ENCODE results near the gene RCOR1.
"Not testable (repeated sequence)": the region's sequence is repeated elsewhere in the genome, so short reads cannot be mapped to it uniquely, and the experiment has no call there.

The RCOR1 gene

DNA sequence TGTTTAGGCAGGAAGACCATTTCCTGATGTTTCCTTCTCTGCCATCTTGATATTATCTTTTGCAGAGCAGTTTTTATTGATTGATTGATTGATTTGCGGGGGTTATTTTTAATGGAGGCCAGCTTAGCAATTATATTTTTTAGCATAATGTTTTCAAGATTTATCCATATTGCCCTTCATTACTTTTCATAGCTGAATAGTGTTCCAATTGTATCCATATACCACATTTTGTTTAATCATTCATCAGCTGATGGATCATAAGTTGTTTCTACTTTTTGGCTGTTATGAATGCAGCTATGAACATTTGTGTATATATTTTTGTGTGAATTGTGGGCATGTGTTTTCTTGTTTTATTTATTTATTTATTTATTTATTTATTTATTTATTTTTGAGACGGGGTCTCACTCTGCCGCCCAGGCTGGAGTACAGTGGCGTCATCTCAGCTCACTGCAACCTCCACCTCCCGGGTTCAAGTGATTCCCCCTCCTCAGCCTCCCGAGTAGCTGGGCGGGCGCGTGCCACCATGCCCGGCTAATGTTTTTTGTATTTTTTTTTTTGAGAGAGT lies 20.9 kb upstream of the RCOR1 start:
- no peak for DNase-seq

DNA sequence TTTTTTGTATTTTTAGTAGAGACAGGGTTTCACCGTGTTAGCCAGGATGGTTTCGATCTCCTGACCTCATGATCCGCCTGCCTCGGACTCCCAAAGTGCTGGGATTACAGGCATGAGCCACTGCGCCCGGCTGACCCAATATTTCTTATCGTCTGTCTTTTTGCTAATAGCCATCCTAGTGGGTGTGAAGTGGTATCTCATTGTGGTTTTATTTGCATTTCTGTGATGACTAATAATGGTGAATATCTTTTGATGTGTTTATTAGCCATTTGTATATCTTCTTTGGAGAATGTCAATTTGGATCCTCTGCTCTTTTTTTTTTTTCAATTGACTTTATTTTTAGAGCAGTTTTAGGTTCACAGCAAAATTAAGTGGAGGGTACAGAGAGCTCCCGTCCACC lies 19.3 kb upstream of the RCOR1 start:
- DNase-seq: not testable (repeated sequence)

DNA sequence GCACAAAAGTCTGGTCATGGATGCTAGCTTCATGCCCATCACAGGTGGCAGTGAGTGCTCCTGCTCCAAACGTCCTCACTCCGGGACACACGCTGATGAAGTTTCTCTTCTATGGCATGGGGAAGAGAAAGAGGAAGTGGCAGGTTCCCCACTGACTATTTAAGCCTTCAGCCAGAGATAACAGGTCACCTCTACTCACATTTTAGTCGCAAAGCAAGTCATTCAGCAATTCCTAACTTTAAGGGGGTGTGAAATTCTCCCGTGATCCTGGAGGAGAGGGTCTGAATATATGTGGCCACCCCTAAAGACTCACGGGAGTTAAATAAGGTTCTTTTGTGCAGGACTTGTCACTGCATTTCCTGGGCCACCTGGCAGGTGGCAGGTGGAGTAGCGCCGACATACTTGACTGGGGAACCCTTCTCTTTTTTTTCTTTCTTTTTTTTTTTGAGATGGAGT lies 18.8 kb upstream of the RCOR1 start:
- no peak for DNase-seq

DNA sequence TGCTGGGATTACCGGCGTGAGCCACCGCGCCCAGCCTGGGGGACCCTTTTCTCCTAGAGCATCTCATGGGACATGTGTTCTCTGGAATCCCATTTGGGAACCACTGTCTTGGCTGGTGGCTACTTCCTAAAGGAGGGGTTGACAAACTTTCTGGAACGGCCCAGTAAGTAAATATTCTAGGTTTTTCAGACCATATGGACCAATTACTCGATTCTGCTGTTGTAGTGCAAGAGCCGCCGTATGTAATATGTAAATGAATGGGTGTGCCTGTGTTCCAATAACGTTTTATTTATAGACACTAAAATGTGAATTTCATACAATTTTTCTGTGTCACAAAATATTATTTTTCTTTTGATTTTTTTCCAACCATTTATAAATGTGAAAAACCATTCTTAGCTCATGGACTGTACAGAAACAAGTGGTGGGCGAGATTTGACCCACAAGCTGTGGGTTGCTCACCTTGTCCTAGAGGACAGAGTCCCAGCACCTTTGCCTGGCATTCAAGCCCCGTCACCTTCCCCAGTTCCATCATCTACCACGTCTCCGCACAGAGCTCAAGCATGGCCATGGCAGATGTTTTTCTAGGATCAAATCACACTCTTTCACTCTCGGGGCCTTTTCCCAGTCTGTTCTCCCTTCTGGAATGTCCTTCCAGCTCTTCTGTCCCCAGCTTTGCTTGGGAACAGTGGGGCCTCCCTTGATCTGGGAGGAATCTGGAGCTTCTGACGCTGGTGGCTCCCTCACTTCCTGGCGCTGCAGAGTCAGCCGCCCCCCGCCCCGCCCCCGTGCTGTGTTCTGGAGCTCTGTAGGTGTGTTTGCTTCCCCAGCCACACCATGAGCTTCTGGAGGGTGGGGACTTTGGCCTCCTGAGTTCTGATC lies 17.9 kb upstream of the RCOR1 start:
- peak; percentile 92 for DNase-seq

DNA sequence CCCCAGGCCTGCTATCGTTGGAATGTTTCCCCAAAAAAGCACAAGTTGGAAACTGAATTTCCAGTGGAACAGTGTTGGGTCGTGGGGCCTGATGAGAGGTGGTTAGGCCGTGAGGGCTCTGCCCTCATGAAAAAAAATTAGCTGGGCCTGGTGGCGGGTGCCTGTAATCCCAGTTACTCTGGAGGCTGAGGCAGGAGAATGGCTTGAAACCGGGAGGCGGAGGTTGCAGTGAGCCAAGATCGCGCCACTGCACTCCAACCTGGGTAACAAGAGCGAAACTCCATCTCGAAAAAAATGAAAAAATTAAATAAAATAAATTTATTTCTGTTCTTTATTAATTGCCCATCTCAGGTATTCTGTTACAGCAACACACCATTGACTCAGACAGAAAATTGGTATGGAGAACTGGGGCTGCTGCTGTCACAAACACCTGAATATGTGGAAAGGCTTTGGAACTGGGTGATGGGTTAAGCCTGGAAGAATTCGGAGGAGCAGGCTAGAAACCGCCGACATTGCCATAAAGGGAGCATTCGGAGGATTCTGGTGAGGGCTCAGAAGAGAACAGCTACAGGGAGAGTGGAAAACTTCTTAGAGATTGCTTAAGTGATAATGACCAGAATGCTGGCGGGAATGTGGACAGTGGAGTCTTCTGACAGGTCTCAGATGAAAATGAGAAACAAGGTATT lies 17.1 kb upstream of the RCOR1 start:
- DNase-seq: peak; percentile 91

DNA sequence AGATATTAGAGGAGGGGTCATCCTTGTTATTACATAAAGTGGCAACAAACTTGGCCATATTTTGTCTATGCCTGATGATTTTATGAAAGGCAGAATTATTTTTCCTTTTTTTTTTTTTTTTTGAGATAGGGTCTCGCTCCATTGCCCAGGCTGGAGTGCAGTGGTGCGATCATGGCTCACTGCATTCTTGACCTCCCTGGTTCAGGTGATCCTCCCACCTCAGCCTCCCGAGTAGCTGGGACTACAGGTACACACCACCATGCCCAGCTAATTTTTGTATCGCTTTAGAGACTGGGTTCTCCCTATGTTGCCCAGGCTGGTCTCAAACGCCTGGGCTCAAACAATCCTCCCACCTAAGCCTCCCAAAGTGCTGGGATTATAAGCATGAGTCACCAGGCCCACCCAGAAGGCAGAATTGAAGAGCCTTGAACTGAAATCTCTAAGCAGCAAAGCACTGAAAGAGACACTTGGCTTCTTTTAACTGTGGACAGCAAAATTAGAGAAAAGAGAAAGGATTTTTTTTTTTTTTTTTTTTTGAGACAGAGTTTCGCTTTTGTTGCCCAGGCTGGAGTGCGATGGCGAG lies 16.5 kb upstream of the RCOR1 start:
- not testable (repeated sequence) for DNase-seq

DNA sequence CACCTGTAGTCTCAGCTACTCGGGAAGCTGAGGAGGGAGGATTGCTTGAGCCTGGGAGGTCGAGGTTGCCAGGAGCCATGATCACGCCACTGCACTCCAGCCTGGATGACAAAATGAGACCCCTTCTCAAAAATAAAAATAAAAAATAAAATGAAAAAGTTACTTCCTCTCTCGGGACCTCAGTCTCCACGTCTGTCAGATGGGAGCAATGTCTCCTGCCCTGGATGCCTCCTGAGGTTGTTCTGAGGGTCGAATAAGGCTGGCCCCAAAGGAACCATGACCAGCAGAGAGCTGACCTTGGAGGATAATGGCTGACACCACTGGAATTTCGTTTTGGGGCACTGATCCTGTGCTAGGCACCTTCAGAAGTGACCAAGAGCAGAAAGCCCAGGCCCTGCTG lies 13.6 kb upstream of the RCOR1 start:
- DNase-seq: no peak

DNA sequence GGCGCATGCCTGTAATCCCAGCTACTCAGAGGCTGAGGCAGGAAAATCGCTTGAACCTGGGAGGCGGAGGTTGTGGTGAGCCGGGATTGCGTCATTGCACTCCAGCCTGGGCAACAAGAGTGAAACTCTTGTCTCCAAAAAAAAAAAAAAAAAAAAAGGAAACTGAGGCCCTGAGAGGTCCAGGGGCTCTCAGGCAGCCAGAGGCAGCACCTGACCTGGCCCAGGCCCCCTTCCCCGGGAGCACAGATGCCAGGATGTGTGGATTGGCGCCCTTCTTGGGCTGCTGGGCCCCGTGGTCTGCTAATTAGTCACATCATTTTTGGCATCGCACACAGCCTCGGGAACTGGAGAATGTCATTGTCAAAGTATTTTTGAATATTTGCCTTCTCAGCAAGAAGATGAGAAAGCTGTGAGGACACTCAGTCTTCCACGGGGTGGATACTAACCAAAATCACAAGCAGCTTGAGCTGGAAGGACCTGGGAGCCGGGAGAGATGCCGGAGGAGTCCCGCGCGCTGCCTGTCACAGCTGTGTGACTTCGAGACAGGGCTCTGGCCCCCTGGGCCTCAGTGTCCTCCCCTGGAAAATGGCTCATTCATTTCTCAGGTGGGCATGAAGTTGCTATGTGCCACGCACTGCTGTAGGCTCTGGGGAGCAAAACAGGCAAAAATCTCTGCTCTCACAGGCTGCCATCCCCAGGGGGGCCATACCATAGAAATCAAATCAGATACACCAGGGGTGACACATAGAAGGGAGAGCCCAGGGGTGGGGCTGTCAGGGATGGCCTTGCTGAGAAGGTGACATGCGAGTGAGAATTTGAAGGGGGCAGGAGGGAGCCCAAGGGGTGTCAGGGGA lies 12.5 kb upstream of the RCOR1 start:
- DNase-seq: peak; percentile 60

DNA sequence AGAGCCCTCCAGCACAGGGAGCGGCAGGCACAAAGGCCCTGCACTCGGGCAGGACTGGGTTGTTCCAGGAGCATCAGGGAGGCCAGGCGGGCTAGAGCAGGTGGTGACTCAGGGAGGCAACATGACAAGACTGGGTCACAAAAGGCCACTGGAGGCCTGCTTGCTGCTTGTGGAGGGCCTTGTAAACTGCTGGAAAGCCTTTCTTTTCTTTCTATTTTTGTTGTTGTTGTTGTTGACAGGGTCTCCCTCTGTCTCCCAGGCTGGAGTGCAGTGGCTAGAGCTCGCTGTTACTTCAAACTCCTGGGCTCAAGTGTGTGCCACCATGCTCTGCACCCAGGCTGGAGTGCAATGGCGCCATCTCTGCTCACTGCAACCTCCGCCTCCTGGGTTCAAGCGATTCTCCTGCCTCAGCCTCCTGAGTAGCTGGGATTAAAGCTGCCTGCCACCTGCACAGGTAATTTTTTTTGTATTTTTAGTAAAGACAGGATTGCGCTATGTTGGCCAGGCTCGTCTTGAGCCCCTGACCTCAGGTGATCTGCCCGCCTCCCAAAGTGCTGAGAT lies 11.8 kb upstream of the RCOR1 start:
- peak; percentile 81 for DNase-seq

DNA sequence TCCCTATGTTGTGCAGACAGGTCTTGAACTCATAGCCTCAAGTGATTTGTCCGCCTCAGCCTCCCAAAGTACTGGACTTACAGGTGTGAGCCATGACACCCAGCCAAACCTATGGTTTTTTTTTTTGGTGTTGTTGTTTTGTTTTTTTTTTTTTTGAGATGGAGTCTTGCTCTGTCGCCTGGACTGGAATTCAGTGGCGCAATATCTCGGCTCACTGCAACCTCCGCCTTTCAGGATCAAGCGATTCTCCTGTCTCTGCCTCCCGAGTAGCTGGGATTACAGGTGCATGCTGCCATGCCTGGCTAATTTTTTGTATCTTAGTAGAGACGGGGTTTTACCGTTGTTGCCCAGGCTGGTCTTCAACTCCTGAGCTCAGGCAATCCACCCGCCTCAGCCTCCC lies 11.3 kb upstream of the RCOR1 start:
- no peak for DNase-seq

DNA sequence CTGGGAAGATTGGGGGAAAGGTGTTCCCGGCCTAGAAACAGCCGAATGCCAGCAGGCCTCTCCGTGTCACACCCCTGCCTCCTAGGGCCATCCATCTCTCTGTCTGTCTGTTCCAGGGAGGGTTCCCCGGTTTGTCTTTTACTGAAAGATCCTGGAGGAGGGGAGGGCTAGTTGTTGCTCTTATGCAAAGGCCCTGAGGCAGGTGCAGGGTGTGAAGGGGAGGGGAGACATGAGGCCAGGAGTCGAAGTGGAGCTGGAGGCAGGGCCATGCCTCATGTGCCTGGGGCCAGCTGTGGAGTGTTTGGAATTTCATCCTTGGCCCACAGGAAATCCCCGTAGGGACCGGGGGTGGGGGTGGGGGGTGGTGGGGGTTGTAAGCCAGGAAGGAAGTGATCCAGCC lies 8.7 kb upstream of the RCOR1 start:
- peak; percentile 93 for DNase-seq

DNA sequence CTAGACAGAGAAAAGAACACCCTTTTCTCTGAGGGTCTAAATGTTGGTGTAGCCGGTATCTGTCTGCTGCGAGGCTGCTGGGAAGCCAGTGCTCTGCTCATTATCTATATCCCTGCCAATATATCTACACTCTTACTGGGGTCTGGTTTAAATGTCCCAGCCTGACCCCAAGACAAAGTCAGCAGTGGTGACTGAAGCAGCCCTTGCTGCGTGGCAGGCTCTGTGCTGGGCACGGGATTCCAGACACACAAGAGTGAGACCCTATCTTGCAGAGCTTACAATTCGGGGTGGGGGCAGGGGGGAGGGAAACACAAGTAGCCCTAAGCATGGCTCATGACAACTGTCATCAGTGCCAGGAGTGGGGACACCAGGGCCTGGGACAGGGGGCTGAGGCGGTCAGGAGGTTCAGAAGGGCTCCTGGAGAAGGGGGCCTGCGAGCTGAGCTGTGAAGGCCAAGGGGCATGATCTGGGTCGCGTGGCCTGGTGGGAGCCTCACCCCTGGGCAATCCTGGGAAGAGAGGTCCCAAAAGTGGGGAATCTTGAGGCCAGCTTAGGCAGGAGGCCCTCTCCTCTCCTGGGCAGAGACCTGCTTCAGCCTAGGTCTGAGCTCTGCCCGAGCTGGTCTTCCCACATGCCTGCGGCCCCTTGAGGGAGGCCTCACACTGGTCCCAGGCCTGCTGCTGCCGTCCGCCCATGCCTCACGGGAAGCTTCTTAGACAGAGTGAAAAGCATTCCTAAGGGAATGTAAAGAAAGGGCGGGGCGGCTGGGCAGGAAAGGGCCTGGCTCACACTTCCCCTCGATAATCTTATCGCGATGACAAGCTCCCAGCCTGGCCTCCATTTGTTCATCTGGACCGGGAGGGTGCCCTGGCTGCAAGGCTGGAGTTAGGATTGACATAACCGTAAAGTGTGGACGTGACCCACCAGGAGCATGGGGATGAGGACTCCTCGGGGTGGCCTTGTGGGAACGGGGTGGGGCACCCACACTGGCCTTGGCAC lies 7.3 kb upstream of the RCOR1 start:
- peak; percentile 98 for DNase-seq

DNA sequence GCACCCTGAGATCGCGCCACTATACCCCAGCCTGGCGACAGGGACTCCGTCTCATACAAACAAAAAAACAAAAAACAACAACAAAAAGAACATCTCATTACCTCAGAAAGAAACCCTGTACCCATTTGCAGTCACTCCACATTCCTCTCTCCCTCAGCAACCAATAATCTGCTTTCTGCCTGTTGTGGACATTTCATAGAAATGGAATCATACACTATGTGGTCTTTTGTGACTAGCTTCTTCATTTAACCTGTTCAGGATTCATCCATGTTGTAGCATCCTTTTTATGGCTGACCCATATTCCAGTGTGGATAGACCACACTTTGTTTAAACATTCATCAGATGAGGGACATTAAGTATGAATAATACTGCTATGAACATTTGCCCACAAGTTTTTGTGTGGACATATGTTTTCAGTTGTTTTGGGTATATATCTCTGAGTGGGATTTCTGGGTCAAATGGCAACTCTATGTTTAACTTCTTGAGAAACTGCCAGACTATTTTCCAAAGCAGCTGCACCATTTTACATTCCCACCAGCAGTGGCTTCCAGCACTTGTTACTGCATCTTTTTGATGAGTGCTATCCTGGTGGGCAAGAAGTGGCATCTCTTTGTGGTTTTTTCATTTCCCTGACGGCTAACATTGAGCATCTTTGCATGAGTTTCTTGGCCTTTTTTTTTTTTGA lies 5.9 kb upstream of the RCOR1 start:
- no peak for DNase-seq

DNA sequence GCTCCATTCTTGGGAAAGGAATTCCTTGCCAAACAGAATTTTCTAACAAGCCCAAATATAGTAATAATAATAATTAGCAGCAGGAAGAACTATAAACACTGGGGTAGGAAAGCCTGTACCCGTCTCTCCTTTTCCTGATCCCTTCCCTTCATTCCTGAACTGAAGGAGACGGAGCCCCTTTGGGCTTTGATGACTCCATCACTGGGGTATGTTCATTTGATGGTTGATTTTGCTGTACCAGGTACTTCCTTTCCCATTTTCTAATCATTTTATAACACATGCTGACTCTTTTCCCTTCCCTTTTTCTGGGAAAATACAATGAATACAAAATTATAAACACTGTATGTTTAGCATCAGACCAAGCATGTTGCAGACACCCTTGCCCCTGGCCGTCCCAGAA lies 3.6 kb upstream of the RCOR1 start:
- DNase-seq: no peak

DNA sequence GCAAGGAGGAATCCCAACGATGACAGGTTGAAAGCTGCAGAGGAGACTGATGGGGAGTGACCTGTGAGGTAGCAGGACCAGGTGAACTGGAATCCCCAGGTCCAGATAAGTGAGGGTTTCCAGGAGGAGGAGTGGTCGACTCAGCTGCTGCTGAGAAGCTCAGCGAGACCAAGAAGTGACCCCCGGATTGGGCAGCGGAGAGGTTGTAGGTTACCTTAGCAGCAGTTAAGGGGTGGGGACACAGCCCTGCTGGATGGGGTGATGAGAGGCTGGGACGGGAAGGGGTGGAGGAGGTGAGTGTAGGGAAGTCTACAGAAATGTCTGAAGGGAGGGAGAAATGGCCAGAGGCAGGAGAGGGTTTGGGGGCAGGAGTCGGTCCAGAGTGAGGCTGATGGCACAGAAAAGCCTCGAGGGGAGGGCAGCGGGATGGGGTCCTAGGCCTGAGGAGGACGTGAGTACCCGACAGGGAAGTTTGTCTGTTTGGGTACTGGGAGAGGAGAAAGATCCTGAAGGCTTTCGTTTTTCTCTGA lies 2.6 kb upstream of the RCOR1 start:
- peak; percentile 86 for DNase-seq

DNA sequence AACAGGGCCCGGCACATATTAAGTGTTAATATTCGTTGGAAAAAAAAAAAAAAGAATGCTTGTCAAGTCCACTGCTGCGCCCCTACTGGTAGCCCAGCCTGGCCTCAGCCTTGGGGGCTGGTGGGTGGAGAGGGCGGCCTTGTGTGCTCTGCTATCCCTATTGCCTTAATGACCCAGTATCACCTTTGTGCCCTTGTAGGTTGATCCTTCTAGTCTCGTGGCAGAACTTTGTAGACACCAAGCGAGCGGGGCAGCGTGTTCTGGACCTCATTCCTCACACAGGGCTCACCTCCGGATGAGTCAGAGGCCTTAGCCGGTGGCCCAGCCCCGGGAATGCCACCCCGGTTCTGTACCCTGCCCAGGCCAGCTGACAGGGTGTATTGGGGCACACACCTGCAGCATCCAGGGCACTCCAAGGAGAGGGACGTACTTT lies 1.8 kb upstream of the RCOR1 start:
- peak; percentile 87 for DNase-seq

DNA sequence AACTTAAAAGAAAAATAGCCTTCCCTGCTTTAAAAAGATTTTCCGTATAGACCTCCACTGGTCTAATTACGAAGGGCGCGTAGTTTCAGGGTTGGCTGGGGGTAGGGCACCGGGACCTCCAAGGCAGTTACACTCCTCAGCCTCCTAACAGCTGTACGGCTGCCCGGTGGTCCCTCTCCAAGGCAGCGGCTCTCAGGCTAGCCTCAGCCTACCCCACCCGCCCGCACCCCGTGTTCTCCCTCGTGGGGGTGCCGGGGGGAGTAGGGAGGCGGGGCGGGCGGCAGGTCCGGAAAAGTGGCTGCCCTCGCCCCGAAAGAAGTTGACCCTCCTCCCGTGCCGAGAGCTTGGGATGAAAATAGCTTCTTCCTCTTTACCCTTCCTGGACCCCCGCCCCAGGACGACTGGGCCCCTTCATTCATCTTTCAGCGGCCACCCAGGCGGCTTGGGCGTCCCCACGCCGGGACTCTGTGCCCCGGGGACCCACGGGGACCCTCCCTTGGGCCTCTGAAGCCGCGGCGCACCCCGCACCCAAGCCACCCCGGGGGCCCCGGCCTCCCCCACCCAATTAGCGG lies 991 bp upstream of the RCOR1 start:
- DNase-seq: peak; percentile 68

DNA sequence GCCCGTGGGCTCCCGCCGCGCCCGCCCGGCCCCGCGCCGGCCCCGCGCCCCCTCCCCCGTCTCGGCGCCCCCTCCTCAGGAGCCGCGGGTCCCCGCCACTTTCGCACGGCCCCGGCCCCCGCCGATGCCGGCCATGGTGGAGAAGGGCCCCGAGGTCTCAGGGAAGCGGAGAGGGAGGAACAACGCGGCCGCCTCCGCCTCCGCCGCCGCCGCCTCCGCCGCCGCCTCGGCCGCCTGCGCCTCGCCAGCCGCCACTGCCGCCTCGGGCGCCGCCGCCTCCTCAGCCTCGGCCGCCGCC lies 263 bp downstream of the RCOR1 start:
- DNase-seq: no peak

DNA sequence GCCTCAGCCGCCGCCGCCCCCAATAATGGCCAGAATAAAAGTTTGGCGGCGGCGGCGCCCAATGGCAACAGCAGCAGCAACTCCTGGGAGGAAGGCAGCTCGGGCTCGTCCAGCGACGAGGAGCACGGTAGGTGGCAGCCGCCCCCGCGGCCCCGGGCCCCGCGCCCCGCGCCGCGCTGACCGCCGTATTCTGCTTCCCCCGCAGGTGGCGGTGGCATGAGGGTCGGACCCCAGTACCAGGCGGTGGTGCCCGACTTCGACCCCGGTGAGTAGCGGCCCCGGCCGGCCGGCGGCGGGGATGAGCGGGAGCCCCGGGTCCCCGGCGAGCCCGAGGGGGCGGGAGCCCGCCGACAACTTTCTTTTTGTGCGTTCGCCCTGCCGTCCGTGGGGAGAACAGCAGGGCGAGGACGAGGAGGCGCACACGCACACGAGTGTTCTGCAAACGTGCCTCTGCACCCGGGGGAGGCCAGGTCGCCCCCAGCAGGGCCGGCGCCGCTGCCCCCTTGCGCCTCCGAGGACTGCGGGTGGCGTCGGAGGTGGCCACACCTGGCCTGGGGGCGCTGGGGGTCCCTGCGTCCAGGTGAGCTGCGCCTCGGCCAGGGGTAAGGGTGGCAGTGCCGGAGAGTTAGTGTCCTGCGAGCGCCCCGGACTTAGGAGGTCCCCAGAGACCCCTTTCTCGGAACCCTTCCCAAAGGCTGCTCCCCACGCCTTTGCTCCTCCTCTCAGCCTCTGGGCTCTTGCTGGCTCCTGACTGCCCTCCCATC lies 794 bp downstream of the RCOR1 start:
- DNase-seq: peak; percentile 72

All from islet precursor cell (in vitro differentiated cells).